CD4-positive, CD25-positive, alpha-beta regulatory T cell (primary cell): ENCODE results near the gene YTHDF1. TPM values are rescaled to one million over a fixed set of nuclear protein-coding genes. Genes with fewer than 3 reads are reported as not detected.

ENCODE experiments used
- ATAC-seq, 2 donors: fragments of 150-1000 bp; cut with Tn5 transposase; one replicate each; pipeline ENCODE4 v1.10.0; 2021; ENCODE audit warnings: low read depth in 2 of 2, moderate number of reproducible peaks in 2 of 2, moderate library complexity in 1 of 2
- DNase-seq, 3 donors: peaks; one replicate each; pipeline versions ENCODE4 v3.0.0 to v3.0.0-alpha.2; 2012 to 2022; ENCODE audit warnings: mixed read lengths in 1 of 3
- H3K27ac ChIP-seq: one replicate; pipeline ENCODE4 v1.7.0; 2013; ENCODE audit warnings: mild to moderate bottlenecking, low read length; ENCODE audit not compliant: insufficient read depth, poor library complexity, severe bottlenecking
- H3K27me3 ChIP-seq: one replicate; pipeline ENCODE4 v1.7.0; 2013; ENCODE audit warnings: low read length; ENCODE audit not compliant: control insufficient read depth, insufficient read depth
- H3K36me3 ChIP-seq: one replicate; pipeline ENCODE4 v1.7.0; 2013; ENCODE audit warnings: mild to moderate bottlenecking, low read length, moderate library complexity; ENCODE audit not compliant: control insufficient read depth, insufficient read depth
- H3K4me1 ChIP-seq: 2 replicates; pipeline ENCODE4 v1.7.0; 2013; ENCODE audit warnings: mild to moderate bottlenecking, low read length; ENCODE audit not compliant: insufficient read depth, control insufficient read depth, poor library complexity, severe bottlenecking
- H3K4me3 ChIP-seq: one replicate; pipeline ENCODE4 v1.7.0; 2013; ENCODE audit warnings: low read depth, mild to moderate bottlenecking, low read length, moderate library complexity
- H3K9me3 ChIP-seq, 2 experiments: 1 replicate in 1 of 2; 2 replicates in 1 of 2; pipeline ENCODE4 v1.7.0; 2013; ENCODE audit warnings: low read length in 2 of 2, mild to moderate bottlenecking in 1 of 2, moderate library complexity in 1 of 2; ENCODE audit not compliant: control insufficient read depth in 2 of 2
- H3K27ac Mint-ChIP-seq, 3 donors: one replicate each; pipeline ENCODE4 v1.8.0; 2020 to 2022; ENCODE audit warnings: mild to moderate bottlenecking in 3 of 3, mixed read lengths in 3 of 3, moderate library complexity in 2 of 3
- H3K27me3 Mint-ChIP-seq: one replicate; pipeline ENCODE4 v1.8.0; 2022; ENCODE audit warnings: mild to moderate bottlenecking, mixed read lengths
- H3K36me3 Mint-ChIP-seq: one replicate; pipeline ENCODE4 v1.8.0; 2020; ENCODE audit warnings: mixed read lengths
- H3K4me1 Mint-ChIP-seq, 4 donors: one replicate each; pipeline ENCODE4 v1.8.0; 2020 to 2022; ENCODE audit warnings: mixed read lengths in 4 of 4, mild to moderate bottlenecking in 1 of 4
- H3K4me3 Mint-ChIP-seq, 4 donors: one replicate each; pipeline ENCODE4 v1.8.0; 2020 to 2022; ENCODE audit warnings: mild to moderate bottlenecking in 4 of 4, mixed read lengths in 4 of 4, moderate library complexity in 3 of 4
- H3K9me3 Mint-ChIP-seq, 7 donors: one replicate each; pipeline ENCODE4 v1.8.0; 2020 to 2022; ENCODE audit warnings: mixed read lengths in 7 of 7, mild to moderate bottlenecking in 3 of 7, moderate library complexity in 2 of 7
- polyA plus RNA-seq, 4 donors: library from polyadenylated mRNA; unstranded; fragments of 300-500 nt; fragmentation: Illumina TruSeq; gene quantifications; one replicate each; pipeline ENCODE4 v1.2.3, GENCODE V29; 2021
- total RNA-seq: library from RNA; stranded (reverse); gene quantifications from one replicate; pipeline ENCODE4 v1.2.3, GENCODE V29; 2022

Gene YTHDF1
- total and polyA plus RNA-seq, 5 donors from 2014 or later = 28.5 to 38.4 (median 33.5) TPM

- ATAC-seq (peak; percentile 72 to 74), DNase-seq (peak; percentile 41 to 64 (median 54))
- Mint-ChIP-seq H3K4me3 (peak overlapping the region in 3 of 4 donors; percentile 67 to 92 (median 75)), H3K27me3 (peaks cover 35% of the 10 kb centered on the region), H3K36me3 (no peaks in the 10 kb centered on the region), H3K27ac (no peak overlapping the region), H3K4me1 (peaks cover 0 to 16% (median 5%) of the 10 kb centered on the region in 4 donors), H3K9me3 (peaks cover 0 to 2% (median 0%) of the 10 kb centered on the region in 7 donors)
- Histone ChIP-seq H3K4me1 (peaks cover 11% of the 10 kb centered on the region), H3K27me3 (no peaks in the 10 kb centered on the region), H3K36me3 (no peaks in the 10 kb centered on the region), H3K4me3 (no peak overlapping the region), H3K27ac (no peak overlapping the region), H3K9me3 (no peaks in the 10 kb centered on the region)
Observed at GRCh38 chr20:63178889-63179686, 36.8 kb downstream of the YTHDF1 start.

DNA sequence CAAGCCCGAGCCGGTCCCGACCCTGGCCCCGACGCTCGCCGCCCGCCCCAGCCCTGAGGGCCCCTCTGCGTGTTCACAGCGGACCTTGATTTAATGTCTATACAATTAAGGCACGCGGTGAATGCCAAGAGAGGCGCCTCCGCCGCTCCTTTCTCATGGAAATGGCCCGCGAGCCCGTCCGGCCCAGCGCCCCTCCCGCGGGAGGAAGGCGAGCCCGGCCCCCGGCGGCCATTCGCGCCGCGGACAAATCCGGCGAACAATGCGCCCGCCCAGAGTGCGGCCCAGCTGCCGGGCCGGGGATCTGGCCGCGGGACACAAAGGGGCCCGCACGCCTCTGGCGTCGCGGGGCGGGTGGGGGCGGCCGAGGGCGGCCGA is 37.5 kb downstream of the YTHDF1 start:
- Histone ChIP-seq H3K9me3 (no peaks in the 10 kb centered on the region), H3K36me3 (no peaks in the 10 kb centered on the region), H3K4me3 (no peak overlapping the region), H3K4me1 (peaks cover 11% of the 10 kb centered on the region), H3K27ac (no peak overlapping the region), H3K27me3 (no peaks in the 10 kb centered on the region)
- peaks cover 39% of the 10 kb centered on the region for H3K27me3 Mint-ChIP-seq
- H3K27ac Mint-ChIP-seq = no peak overlapping the region
- DNase-seq (no peak), ATAC-seq (no peak)
- peaks cover 0 to 16% (median 5%) of the 10 kb centered on the region in 4 donors for H3K4me1 Mint-ChIP-seq
- H3K9me3 Mint-ChIP-seq = peaks cover 0 to 2% (median 0%) of the 10 kb centered on the region in 7 donors
- no peak overlapping the region for H3K4me3 Mint-ChIP-seq
- H3K36me3 Mint-ChIP-seq = no peaks in the 10 kb centered on the region

DNA sequence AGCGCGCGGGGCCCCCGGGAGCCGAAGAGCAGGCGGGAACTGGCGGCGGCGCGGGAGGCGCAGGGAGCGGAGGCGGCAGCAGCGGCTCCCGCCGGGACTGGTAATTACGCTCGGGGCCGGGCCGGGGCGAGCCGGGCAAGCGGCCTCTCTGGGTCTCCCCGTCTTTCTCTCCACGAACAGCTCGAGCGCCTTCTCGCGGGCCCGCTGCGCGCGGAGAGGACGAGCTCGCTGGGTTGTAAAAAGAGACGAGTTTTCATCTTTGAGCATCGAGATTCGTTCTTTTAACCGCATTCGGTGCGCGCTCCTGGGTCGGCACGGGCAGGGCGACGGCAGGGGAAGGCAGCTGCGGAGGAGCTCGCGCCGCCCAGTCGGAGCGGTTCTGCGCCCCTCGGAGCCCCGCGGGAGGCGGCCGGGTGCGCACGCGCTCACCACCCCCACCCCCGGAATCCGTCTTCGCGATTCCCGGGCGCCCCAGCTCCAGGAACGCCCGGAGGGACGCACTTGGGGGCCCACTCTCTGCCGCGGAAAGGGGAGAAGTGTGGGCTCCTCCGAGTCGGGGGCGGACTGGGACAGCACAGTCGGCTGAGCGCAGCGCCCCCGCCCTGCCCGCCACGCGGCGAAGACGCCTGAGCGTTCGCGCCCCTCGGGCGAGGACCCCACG is 38.0 kb downstream of the YTHDF1 start:
- Histone ChIP-seq H3K4me1 (peaks cover 11% of the 10 kb centered on the region), H3K36me3 (no peaks in the 10 kb centered on the region), H3K4me3 (no peak overlapping the region), H3K9me3 (no peaks in the 10 kb centered on the region), H3K27me3 (no peaks in the 10 kb centered on the region), H3K27ac (no peak overlapping the region)
- H3K27me3 Mint-ChIP-seq = peaks cover 34% of the 10 kb centered on the region
- DNase-seq (peak in 1 of 3 donors; percentile 15), ATAC-seq (no peak)
- no peaks in the 10 kb centered on the region for H3K36me3 Mint-ChIP-seq
- H3K4me3 Mint-ChIP-seq = peak overlapping the region in 2 of 4 donors; percentile 27 to 52
- H3K9me3 Mint-ChIP-seq = peaks cover 0 to 2% (median 0%) of the 10 kb centered on the region in 7 donors
- H3K27ac Mint-ChIP-seq = no peak overlapping the region
- peaks cover 0 to 16% (median 5%) of the 10 kb centered on the region in 4 donors for H3K4me1 Mint-ChIP-seq

DNA sequence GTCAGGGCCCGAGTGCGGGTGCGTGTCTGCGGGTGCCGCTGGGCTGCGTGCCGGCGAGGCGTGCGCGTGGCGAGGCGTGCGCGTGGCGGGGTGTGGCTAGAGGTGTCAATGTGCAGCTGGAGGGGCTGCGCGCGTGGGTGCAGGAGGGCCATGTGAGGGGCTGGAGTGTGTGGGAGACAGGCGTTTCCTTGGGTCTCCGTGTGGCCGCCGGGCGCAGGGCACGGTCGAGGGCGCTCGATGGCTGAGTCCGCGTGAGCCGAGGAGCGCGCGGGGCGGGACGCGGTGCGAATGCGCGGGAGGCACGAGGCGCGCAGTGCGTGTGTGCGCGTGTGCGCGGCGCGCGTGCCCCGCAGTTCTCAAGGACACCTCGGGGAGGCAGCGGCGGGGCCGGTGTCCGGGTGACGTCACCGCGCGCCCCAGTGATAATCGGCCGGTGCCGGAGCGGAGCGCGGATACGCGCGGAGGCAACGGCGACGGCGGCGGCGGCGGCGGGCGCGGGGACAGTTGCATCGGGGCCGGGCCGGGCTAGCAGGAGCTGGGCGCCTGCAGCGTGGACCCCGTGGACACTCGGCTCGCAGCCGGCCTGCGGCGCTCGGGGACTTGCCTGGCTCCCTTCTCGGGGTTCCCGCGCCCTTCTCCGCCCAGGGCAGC is 38.7 kb downstream of the YTHDF1 start:
- no peaks in the 10 kb centered on the region for H3K36me3 ChIP-seq
- H3K9me3 Mint-ChIP-seq = peaks cover 0 to 2% (median 0%) of the 10 kb centered on the region in 7 donors
- H3K4me1 Mint-ChIP-seq = peaks cover 0 to 16% (median 5%) of the 10 kb centered on the region in 4 donors
- no peaks in the 10 kb centered on the region for H3K9me3 ChIP-seq
- H3K4me3 ChIP-seq = no peak overlapping the region
- H3K27ac Mint-ChIP-seq = no peak overlapping the region
- H3K27me3 ChIP-seq = no peaks in the 10 kb centered on the region
- peaks cover 33% of the 10 kb centered on the region for H3K27me3 Mint-ChIP-seq
- DNase-seq (peak in 1 of 3 donors; percentile 18), ATAC-seq (no peak)
- peaks cover 11% of the 10 kb centered on the region for H3K4me1 ChIP-seq
- H3K36me3 Mint-ChIP-seq = no peaks in the 10 kb centered on the region
- peak overlapping the region in 2 of 4 donors; percentile 33 to 72 for H3K4me3 Mint-ChIP-seq
- no peak overlapping the region for H3K27ac ChIP-seq

DNA sequence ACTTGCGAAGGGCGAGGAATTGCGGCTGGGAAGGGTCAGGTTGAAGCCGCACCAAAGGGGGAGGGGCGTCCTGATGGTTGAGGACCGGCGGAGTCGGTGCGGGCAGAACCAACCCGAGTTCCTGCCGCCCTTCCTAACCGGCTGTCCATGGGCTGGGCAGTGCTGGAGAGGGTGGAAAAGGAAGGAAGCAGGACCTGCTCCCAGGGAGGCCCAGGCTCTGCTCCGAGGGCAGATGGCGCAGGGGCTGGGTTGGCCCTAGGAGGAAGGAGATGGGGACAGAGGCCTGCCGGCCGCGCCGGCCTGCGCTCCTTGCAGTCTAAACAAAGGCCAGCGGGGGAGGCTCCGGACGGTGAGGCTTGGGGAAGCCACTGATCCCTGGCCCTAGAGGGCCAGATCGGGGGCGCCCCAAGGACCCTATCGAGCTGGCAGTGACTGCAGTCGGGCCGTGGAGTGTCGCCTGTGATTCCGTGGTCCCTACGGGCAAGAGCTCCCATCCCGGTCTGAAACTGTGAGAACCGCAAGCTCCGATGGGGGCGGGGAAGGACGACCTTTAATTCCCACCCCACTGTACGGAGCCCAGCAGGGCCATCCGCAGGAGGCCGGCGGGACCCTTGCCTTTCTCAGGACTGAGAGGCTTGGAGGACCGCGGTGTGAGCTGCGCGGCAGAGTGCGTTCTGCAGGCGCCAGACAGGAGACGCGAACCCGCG is 39.4 kb downstream of the YTHDF1 start:
- ATAC-seq = no peak
- H3K27ac Mint-ChIP-seq = no peak overlapping the region
- H3K9me3 Mint-ChIP-seq = peaks cover 0 to 2% (median 0%) of the 10 kb centered on the region in 7 donors
- Histone ChIP-seq H3K9me3 (no peaks in the 10 kb centered on the region), H3K36me3 (no peaks in the 10 kb centered on the region), H3K27me3 (no peaks in the 10 kb centered on the region), H3K27ac (no peak overlapping the region), H3K4me1 (peaks cover 11% of the 10 kb centered on the region), H3K4me3 (no peak overlapping the region)
- H3K36me3 Mint-ChIP-seq = no peaks in the 10 kb centered on the region
- peak overlapping the region in 2 of 4 donors; percentile 33 to 72 for H3K4me3 Mint-ChIP-seq
- no peak for DNase-seq
- H3K4me1 Mint-ChIP-seq = peaks cover 0 to 16% (median 5%) of the 10 kb centered on the region in 4 donors
- peaks cover 39% of the 10 kb centered on the region for H3K27me3 Mint-ChIP-seq

- H3K36me3 Mint-ChIP-seq = no peaks in the 10 kb centered on the region
- no peak overlapping the region for H3K4me3 ChIP-seq
- ATAC-seq = no peak
- H3K4me1 Mint-ChIP-seq = peaks cover 0 to 16% (median 5%) of the 10 kb centered on the region in 4 donors
- no peaks in the 10 kb centered on the region for H3K36me3 ChIP-seq
- H3K4me3 Mint-ChIP-seq = peak overlapping the region in 1 of 4 donors; percentile 26
- peaks cover 43% of the 10 kb centered on the region for H3K27me3 Mint-ChIP-seq
- no peak overlapping the region for H3K27ac ChIP-seq
- peaks cover 11% of the 10 kb centered on the region for H3K4me1 ChIP-seq
- no peak for DNase-seq
- no peaks in the 10 kb centered on the region for H3K27me3 ChIP-seq
- peaks cover 0 to 2% (median 0%) of the 10 kb centered on the region in 7 donors for H3K9me3 Mint-ChIP-seq
- no peak overlapping the region for H3K27ac Mint-ChIP-seq
- no peaks in the 10 kb centered on the region for H3K9me3 ChIP-seq
Observed at GRCh38 chr20:63176034-63176426, 39.9 kb downstream of the YTHDF1 start.
